Activated naive CD4-positive, alpha-beta T cell treated with anti-CD3 and anti-CD28 coated beads, Interleukin-2, amount 50 U/mL, for 24 hours (primary cell): ENCODE results near the gene MACROH2A2.
A peak's percentile ranks its signal among the peaks of the same experiment; 100 is the strongest.

Experiments used
- H3K27ac Mint-ChIP-seq: one replicate; pipeline ENCODE4 v1.8.0; 2021; ENCODE audit warnings: mild to moderate bottlenecking, mixed read lengths
- H3K27me3 Mint-ChIP-seq: one replicate; pipeline ENCODE4 v1.8.0; 2021; ENCODE audit warnings: mixed read lengths
- H3K36me3 Mint-ChIP-seq: one replicate; pipeline ENCODE4 v1.8.0; 2021; ENCODE audit warnings: mixed read lengths
- H3K4me1 Mint-ChIP-seq: one replicate; pipeline ENCODE4 v1.8.0; 2021; ENCODE audit warnings: mixed read lengths
- H3K4me3 Mint-ChIP-seq: one replicate; pipeline ENCODE4 v1.8.0; 2021; ENCODE audit warnings: mild to moderate bottlenecking, mixed read lengths
- H3K9me3 Mint-ChIP-seq: one replicate; pipeline ENCODE4 v1.8.0; 2021; ENCODE audit warnings: mixed read lengths

MACROH2A2 gene

DNA sequence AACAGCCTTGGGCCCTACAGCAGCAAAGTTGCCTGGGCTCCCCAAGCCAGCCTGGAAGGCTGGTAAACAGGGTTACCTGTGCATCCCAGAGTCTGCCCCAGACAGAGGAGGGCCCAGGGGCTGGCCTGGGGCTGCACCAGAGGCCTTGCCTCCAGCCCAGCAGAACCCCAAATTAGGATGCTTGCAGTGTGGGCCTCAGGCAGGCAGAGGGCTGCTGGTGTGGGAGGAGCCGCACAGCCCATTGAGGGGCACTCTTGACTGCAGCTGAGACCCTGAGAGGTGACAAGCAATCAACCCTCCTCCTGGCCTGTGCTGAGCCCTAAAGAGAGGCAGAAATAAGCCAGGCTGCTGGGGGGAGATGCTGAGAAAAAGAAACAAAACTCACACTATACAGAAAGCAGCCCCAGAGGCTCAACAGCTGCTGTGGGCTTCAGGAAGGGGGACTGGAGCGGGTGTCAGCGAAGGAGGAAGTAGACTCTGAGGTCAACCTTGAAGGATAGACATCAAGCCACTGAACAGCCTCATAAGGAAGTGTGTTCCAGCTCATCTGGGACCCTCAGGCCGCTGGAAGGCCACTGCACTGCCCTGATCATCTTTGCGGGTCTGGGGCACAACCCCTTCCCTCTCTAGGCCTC is 73.4 kb downstream of the MACROH2A2 start:
- Mint-ChIP-seq H3K4me3 (no peak overlapping the region), H3K27me3 (no peaks in the 10 kb centered on the region), H3K27ac (no peak overlapping the region), H3K4me1 (peaks cover 10% of the 10 kb centered on the region), H3K9me3 (no peaks in the 10 kb centered on the region), H3K36me3 (no peaks in the 10 kb centered on the region)

DNA sequence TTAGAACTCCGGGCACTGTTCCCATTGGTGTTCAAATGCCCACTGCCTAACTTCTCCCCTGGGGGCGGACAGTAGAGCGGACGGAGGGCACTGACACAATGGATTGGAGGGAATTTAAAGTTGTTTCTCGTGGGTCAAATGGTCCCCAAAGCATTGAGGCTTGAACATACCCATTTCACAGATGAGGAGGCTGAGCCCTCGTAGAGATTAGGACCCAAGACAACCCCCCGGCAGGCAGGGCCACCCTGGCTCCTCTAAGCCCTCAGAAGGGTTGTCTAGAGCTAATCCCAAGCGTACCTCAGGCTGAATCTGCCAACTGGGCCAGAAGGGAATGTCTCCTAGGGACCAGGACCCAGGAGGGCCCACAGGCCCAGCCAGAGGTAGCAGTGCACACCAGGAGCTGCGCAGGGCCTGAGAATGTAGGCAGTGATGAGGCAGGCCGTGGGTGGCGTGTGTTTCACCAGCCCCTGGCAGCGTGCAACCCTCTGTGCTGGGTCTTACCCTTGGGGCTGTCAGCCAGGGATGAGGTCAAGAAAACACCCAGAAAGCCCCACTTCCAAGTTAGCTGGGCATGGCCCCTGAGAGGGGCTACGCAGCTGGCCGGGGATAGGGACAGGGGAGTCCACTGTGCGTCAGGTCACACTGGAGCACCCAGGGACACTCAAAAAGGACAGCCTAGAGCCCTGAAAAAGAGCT is 74.2 kb downstream of the MACROH2A2 start:
- no peak overlapping the region for H3K27ac Mint-ChIP-seq
- no peaks in the 10 kb centered on the region for H3K9me3 Mint-ChIP-seq
- H3K4me1 Mint-ChIP-seq, result peaks cover 12% of the 10 kb centered on the region
- H3K36me3 Mint-ChIP-seq, result no peaks in the 10 kb centered on the region
- H3K4me3 Mint-ChIP-seq, result no peak overlapping the region
- no peaks in the 10 kb centered on the region for H3K27me3 Mint-ChIP-seq

DNA sequence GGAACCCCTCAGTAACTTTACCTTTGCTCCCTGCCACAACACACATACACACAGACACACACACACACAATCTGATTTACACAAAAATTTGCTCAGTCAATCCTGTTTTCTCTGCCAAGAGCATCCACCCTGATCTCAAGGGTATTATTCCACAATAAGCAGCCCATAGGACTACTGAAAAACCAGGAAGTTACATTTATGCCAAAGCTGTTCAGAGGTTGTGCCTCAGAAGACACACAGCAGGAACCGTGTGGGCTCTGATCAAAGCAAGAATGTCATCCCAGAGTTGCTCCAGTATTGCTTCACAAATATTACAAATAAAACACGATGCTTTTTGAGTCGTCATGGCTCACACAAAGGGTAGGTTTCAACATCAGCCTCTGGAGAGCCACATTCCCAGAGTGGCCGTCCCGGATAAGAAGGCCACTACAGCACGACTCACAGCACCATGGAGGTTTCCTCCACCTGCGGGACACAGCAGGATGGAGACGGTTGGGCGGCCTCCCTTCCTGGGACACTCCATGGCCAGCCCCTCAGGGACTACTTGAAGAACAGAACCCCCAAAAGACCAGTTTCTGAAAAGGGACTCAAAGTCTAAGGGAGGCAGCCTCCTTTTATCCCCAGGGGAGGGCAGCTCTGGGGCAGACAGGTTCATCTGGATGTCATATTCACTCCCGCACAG is 78.4 kb downstream of the MACROH2A2 start:
- H3K4me3 Mint-ChIP-seq, result peak overlapping the region; percentile 28
- H3K9me3 Mint-ChIP-seq, result no peaks in the 10 kb centered on the region
- H3K36me3 Mint-ChIP-seq, result peaks cover 2% of the 10 kb centered on the region
- no peaks in the 10 kb centered on the region for H3K27me3 Mint-ChIP-seq
- peaks cover 22% of the 10 kb centered on the region for H3K4me1 Mint-ChIP-seq
- no peak overlapping the region for H3K27ac Mint-ChIP-seq

DNA sequence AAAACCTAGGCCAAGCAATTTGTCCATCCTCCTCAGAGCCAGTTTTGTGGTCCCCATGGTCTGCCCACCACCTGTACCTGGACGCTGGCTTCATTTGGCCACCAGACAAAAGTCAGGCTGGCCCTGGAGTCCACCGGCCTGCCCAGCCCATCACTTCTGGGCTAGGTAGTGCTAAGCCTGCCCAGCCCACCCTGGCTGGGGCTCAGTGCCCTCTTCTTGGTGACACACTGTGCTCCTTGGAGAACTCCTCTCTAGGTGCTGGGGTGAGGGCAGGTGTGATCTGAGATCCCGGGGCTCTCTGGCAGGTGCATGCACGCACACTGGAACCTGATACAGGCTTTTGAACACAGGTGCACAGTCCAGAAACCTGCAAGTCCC is 78.9 kb downstream of the MACROH2A2 start:
- Mint-ChIP-seq H3K36me3 (peaks cover 2% of the 10 kb centered on the region), H3K27me3 (no peaks in the 10 kb centered on the region), H3K9me3 (no peaks in the 10 kb centered on the region), H3K4me1 (peaks cover 23% of the 10 kb centered on the region), H3K27ac (no peak overlapping the region), H3K4me3 (peak overlapping the region; percentile 88)

DNA sequence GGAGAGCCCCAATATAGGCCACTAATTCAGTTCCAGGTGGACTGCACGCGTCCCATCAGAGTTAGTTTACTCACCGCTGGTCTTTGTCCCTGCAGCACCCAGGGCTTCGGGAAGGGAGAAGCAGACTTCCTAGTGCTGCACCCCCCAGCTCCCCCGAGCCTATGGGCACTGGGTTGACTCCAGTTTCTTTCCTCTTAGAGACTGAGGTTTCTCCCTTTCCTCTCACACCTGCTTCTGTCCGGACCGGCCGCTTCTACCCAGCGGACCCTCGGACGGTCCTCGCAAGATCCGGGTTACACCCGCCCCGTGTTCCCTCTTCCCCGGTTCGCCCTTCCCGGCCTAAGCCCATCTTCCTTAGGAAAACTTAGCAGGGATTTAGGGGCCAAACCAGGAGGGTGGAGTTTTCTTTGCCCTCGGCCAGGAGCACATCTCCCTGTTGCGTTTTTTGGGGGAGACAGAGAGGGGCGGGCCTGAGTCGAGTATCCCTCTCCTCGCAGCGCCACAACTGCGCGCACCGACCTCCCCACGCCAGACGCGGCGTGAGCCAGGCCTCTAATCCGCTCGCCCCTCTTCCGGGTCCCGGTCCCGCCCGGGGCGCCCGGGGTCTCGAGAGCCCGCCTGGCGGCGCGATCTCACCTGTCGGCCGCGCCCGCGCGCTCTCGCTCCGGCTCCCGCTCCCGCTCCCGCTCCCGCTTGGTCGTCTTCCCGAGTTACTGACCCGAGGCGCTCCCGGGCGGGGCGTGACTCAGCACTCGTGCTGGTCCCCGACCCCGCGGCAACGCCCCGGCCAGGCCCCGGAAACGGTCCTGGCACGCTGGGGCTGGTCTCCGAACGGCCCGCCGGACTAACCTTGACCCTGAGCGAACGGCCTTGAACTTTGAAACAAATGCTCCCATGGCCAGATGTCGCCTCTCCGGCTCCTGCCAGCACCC is 79.7 kb downstream of the MACROH2A2 start, which contains the start of gene AIFM2:
TSS of gene AIFM2 (minus strand) at position 728 of the 932 bp plus-strand sequence. CDS start 8,741 bp downstream, outside the sequence.
- no peaks in the 10 kb centered on the region for H3K9me3 Mint-ChIP-seq
- H3K36me3 Mint-ChIP-seq, result peaks cover 2% of the 10 kb centered on the region
- peak within 1 kb of the TSS; percentile 92 for H3K27ac Mint-ChIP-seq
- H3K4me1 Mint-ChIP-seq, result peaks cover 30% of the 10 kb centered on the region
- H3K4me3 Mint-ChIP-seq, result peak within 1 kb of the TSS; percentile 88
- H3K27me3 Mint-ChIP-seq, result no peaks in the 10 kb centered on the region

DNA sequence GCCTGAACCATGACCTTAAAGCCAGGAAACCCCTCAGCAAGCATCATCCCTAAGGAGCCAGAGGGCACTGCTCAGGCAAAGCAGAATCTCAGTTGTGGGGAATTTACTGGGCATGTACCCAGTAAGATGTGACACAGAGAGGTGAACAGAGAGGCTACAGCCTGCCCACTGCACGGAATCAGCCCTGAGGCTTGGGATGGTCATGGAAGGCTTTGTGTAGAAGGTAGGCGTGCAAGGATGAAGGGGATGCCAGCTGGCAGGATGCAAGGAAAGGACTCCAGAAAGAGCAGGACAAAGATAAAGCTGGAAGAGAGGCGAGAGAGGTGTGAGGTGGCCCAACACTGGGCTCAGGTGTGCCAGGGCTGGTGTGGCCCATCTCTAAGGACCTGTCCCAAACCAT is 82.4 kb downstream of the MACROH2A2 start:
- no peaks in the 10 kb centered on the region for H3K9me3 Mint-ChIP-seq
- H3K27me3 Mint-ChIP-seq, result no peaks in the 10 kb centered on the region
- peaks cover 2% of the 10 kb centered on the region for H3K36me3 Mint-ChIP-seq
- peak overlapping the region; percentile 53 for H3K27ac Mint-ChIP-seq
- H3K4me1 Mint-ChIP-seq, result peaks cover 36% of the 10 kb centered on the region
- no peak overlapping the region for H3K4me3 Mint-ChIP-seq

DNA sequence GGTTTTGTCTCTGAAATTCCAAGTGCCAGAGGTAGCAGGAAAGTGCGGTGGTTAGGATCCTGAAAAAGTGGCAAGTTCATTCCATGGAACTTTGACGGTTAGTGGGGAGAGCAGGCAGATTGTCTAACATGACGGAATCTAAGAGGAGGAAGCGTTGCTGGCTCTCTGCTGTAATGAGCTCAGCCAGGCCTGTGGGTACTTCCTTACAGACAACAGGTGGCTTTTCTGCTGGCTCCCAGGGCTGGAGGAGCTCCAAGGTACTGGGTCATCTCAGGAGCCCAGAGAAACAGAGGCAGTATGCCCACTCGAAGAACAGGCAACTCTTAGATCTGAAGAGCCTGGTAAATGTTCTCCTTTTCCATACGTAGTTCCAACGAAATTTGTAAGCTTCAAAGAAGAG is 83.0 kb downstream of the MACROH2A2 start:
- Mint-ChIP-seq H3K9me3 (no peaks in the 10 kb centered on the region), H3K27ac (no peak overlapping the region), H3K4me1 (peaks cover 35% of the 10 kb centered on the region), H3K36me3 (peaks cover 2% of the 10 kb centered on the region), H3K27me3 (no peaks in the 10 kb centered on the region), H3K4me3 (no peak overlapping the region)

DNA sequence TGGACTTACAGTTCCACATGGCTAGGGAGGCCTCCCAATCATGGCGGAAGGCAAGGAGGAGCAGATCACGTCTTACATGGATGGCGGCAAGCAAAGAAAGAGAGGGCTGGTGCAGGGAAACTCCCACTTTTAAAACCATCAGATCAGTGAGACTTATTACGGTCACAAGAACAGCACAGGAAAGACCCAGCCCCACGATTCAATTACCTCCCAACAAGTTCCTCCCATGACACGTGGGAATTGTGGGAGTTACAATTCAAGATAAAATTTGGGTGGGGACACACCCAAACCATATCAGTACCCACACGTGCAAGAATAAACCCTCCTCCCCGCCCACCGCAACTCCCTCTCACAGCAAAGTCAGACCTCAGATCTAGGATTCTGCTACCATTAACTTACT is 84.5 kb downstream of the MACROH2A2 start:
- Mint-ChIP-seq H3K36me3 (peaks cover 2% of the 10 kb centered on the region), H3K9me3 (no peaks in the 10 kb centered on the region), H3K27me3 (no peaks in the 10 kb centered on the region), H3K27ac (no peak overlapping the region), H3K4me1 (peaks cover 28% of the 10 kb centered on the region), H3K4me3 (no peak overlapping the region)

DNA sequence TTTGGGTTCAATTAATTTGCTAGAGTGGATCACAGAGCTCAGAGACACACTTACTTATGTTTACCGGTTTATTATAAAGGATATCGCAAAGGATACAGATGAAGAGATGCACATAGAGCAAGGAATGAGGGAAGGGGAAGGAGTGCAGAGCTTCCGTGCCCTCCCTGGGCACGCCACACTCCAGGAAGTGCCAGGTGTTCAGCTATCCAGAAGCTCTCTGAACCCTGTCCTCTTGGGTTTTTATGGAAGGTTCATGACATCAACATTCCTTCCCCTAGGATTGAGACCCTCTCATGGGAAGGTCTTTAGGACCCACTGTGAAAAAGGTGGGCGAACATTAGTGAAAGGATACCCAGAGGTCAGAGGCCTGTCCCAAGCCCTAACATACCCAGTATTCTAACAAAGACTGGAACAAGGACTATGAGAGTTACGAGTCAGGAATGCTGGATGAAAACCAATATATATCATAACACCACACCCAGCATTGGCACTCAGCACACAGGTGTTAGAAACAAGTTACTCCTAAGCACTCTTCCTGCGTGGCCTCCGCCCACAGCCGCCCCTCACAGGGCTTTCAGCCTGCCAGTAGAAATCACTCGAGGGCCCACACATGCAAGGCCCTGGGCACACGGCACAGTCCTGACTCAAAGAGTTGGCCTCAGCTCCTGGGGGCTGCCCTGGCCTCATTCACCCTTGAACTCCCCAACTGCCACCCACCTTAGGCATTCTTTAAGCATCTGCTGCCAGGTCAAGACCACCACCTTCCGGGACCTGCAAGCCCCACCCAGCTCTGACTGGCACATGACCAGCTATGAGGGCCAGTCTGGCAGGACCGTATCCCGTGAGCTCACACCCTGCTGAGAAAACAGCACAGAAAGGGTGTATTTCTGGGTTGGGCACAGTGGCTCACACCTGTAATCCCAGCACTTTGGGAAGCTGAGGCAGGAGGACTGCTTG is 85.6 kb downstream of the MACROH2A2 start:
- H3K4me3 Mint-ChIP-seq, result no peak overlapping the region
- no peak overlapping the region for H3K27ac Mint-ChIP-seq
- H3K27me3 Mint-ChIP-seq, result no peaks in the 10 kb centered on the region
- no peaks in the 10 kb centered on the region for H3K9me3 Mint-ChIP-seq
- peaks cover 28% of the 10 kb centered on the region for H3K4me1 Mint-ChIP-seq
- H3K36me3 Mint-ChIP-seq, result peaks cover 2% of the 10 kb centered on the region

DNA sequence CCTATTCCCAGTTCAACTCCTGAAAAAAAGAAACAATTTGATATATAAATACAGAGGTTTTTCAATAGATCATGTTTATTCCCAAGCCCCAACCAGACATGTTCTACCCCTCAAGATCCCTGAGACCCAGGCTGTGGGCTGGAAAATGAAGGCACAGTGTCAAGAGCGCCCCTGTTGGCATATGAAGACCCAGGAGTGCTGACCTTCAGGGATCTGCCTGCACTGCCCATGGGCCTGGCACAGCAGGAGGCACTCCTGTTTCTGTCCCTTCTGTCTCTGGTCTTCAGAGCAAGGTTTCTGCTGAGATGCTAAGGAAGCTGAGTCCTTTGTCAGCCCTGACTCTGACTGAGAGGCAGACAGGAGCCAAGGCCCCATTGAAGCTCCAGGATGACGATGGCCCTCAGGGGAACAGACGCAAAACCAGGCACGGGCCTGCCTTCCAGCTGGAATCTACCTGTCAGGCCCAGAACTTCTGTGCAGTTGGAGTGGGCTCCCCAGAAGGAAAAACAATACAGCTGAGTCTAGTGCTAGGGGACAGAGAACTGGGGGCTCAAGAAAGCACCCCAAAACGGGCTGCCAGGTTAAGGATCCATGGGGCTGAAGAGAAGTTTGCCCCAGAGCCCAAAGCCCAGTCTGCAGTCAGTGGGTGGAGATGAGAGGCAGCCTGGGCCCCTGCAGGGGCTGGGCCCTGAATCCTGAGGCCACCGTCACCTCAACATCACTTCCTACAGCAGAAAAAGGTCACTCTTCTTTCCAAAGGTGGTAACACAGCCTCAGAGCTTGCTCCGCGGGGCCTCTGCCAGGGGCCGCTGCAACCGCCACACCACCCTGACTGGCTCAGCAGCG is 86.7 kb downstream of the MACROH2A2 start:
- Mint-ChIP-seq H3K36me3 (peaks cover 2% of the 10 kb centered on the region), H3K4me3 (no peak overlapping the region), H3K9me3 (no peaks in the 10 kb centered on the region), H3K27me3 (no peaks in the 10 kb centered on the region), H3K27ac (peak overlapping the region; percentile 30), H3K4me1 (peaks cover 40% of the 10 kb centered on the region)

DNA sequence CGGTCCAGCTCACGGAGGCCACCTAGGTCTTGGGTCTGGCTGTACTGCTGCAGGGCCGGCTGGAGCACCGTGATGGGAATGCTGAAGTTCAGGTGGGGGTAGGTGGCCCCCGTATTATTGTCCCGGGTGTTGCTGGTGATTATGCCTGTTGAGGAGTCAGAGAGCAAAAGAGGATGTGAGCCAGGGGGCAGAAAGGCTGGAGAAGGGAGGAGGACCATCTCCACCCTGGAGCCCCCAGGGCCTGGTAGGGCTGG is 87.3 kb downstream of the MACROH2A2 start:
- H3K27me3 Mint-ChIP-seq, result no peaks in the 10 kb centered on the region
- no peak overlapping the region for H3K4me3 Mint-ChIP-seq

DNA sequence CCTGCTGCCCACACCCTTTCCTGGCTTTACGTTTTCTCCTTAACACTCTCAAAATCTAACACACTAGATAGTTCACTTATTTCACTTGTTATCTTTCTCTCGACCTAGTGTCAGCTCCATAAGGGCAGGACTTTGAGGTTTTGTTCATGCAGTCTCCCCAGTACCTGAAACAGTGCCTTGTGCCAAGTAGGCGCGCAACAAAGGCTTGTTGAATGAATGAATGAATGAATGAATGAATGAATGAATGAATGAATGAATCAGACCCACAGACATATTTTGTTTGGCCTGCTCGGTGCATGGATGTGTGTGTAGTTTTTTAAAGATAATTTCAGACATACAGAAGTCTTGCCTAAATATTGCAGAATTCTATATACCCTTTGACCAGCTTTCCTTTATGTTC is 87.7 kb downstream of the MACROH2A2 start:
- Mint-ChIP-seq H3K27me3 (no peaks in the 10 kb centered on the region), H3K4me1 (peaks cover 41% of the 10 kb centered on the region), H3K4me3 (no peak overlapping the region), H3K36me3 (no peaks in the 10 kb centered on the region), H3K9me3 (no peaks in the 10 kb centered on the region), H3K27ac (no peak overlapping the region)

More for the DNA sequence above, 87.3 kb downstream of the MACROH2A2 start:
- H3K4me1 Mint-ChIP-seq, result peaks cover 44% of the 10 kb centered on the region
- no peaks in the 10 kb centered on the region for H3K9me3 Mint-ChIP-seq
- H3K36me3 Mint-ChIP-seq, result peaks cover 2% of the 10 kb centered on the region
- H3K27ac Mint-ChIP-seq, result no peak overlapping the region

DNA sequence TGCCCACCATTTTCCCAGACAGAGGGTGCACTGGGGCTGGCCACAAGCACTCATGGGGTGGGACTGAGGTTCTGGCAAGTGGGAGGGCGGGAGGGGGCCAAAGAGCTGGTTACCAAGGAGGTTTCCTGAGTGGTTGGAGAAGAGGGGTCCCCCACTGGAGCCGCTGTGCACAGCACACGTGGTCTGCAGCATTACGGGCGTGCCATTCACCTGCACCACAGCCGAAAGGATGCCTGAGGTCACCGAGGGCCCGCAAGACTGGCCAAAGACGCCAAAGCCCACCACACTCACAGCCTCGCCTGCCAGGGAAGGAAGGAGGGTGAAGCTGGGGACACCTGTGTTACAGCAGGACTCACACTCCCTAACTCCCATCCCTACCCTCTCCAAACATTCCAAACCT is 89.9 kb downstream of the MACROH2A2 start:
- H3K27ac Mint-ChIP-seq, result no peak overlapping the region
- no peaks in the 10 kb centered on the region for H3K9me3 Mint-ChIP-seq
- H3K4me3 Mint-ChIP-seq, result no peak overlapping the region
- H3K4me1 Mint-ChIP-seq, result peaks cover 39% of the 10 kb centered on the region
- no peaks in the 10 kb centered on the region for H3K27me3 Mint-ChIP-seq
- H3K36me3 Mint-ChIP-seq, result no peaks in the 10 kb centered on the region
